Coronary artery (tissue), 2 donors: ENCODE results near the gene ARL5C.

Experiments
- DNase-seq: peaks from one replicate; pipeline ENCODE4 v3.0.0-alpha.2; 2017; ENCODE audit warnings: low spot score
- H3K27ac ChIP-seq, 2 donors: fragments of 200-600 bp; sonication (generic); one replicate each; pipeline ENCODE4 v1.5.1; 2016 to 2019
- H3K4me3 ChIP-seq: fragments of 200-600 bp; sonication (generic); 2 replicates; pipeline ENCODE4 v1.5.1; 2016; ENCODE audit warnings: mild to moderate bottlenecking, moderate library complexity
- TF ChIP-seq, protein P1 (sequence below): fragments of 200-600 bp; sonication (generic); IDR thresholded peaks from one replicate; pipeline ENCODE4 v1.5.1; 2019; ENCODE audit warnings: antibody characterized with exemption

The ARL5C gene

DNA sequence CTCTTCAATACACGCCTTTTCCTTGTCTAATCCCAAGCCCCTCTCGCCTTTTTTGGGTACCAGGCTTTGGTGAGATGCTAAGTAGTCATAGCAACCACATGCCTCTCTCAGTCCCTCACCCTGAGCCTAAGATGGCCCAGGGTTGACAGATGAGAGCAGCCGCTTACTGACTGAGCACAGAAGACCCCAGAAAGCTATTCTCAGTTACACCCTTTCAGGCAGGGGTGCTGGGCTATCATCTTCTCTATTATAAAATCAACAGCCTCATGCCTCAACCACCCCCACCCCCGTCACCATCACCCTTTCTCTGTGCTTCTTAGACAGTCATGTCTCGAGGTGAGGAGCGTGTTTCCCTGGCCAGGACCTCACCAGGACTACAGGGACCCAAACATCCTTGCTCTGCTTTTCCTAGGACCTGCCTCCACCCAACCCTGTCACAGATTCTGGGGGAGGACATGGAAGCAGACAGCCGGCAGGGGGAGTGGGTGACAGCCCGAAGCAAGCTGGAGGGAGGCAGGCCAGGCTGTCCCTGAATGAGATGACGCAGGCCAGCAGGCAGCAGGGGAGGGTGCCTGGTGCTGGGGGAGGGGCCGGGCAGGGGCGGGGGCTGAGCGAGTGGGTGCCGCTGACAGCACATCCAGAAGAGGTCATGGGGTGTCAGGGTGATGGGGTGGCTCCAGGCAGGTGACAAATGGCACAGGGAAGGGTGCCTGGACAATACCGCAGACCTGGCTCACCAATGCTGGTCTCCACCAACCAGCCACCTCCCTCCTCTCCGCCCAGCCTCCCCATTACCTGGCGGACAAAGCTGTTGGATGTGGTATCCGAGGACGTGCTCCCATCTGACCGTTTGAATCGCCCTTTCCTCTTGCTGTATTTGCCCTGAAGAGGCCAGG, 28.4 kb upstream of the ARL5C start:
- Histone ChIP-seq H3K4me3 (peak overlapping the region; percentile 97), H3K27ac (peak overlapping the region; percentile 92 to 99)

DNA sequence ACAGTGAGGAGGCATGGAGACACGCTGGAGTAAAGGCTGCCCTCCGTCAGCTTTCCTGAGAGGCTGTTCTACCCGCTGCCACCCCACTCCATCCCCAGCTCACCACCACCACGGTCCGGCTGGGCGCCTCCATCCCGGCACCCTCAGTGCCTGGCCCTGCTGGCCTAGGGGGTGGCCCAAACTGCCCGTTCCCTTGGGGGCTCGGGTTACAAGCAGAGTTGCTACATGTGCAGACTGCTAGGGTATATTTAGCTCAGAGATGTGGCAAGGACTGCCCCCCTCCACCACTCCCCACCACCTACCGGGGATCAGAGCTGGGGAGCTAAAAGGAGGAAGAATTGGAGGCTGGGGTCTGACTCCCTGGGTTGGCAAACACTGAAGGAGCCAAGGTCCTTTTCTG, 27.4 kb upstream of the ARL5C start:
- Histone ChIP-seq H3K4me3 (peak overlapping the region; percentile 16), H3K27ac (peak overlapping the region in 1 of 2 donors; percentile 99)
- no peak for DNase-seq
- TF ChIP-seq, protein P1, sequence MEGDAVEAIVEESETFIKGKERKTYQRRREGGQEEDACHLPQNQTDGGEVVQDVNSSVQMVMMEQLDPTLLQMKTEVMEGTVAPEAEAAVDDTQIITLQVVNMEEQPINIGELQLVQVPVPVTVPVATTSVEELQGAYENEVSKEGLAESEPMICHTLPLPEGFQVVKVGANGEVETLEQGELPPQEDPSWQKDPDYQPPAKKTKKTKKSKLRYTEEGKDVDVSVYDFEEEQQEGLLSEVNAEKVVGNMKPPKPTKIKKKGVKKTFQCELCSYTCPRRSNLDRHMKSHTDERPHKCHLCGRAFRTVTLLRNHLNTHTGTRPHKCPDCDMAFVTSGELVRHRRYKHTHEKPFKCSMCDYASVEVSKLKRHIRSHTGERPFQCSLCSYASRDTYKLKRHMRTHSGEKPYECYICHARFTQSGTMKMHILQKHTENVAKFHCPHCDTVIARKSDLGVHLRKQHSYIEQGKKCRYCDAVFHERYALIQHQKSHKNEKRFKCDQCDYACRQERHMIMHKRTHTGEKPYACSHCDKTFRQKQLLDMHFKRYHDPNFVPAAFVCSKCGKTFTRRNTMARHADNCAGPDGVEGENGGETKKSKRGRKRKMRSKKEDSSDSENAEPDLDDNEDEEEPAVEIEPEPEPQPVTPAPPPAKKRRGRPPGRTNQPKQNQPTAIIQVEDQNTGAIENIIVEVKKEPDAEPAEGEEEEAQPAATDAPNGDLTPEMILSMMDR = no peak

More for the DNA sequence above, 28.4 kb upstream of the ARL5C start:
- peak; percentile 90 for DNase-seq
- TF ChIP-seq, protein P1 = peak; percentile 45

DNA sequence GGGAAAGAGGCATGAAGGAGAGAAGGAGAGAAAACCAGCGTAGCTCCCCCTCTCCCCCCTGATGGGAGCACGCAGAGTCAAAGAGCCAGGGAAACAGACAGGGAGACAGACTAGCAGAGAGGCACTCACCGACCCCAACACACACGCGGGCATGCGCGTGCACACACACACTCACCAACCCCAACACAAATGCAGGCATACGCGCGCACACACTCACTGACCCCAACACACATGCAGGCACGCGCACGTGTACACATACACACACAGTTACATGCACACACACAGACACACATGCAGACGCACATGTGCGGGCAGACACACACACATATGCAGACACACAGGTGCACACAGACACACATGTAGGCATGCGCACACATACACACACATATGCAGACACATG, 26.9 kb upstream of the ARL5C start:
- Histone ChIP-seq H3K27ac (no peak overlapping the region), H3K4me3 (peak overlapping the region; percentile 16)
- TF ChIP-seq, protein P1 = no peak
- no peak for DNase-seq

DNA sequence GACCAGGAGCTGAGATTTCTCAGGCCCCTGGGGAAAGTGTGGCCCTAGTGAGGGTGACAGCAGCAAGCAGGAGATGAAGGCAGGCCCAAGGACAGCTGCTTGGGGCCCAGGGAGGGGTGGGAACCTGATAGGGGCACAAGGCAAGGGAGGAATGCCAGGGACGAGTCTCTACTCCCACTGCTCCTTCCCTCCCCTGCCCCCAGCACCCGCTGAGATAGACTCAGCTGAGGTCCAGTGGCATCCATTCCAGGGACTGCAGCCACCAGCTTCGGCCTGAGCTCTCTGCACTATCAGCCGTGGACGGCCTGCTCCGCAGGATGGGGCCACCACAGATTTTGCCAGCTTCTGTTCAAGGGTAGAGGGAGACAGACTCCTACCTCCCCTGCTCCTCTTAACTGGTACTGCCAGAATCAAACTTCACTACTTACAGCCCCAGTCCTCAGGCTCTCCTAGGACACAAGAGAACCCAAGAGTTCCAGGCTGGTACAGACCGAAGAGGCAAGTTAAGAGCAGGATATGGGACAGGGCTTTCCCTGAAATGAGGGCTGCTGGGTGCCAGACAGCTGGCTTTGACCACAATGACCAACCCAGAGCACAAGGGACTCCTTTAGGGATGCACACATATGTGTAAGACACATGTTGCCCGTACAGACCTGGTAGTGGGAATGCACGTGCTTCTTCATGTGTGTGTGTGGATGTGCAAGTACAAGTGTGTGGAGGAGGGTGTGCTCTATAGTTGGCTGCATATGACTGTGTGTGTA, 26.0 kb upstream of the ARL5C start:
- no peak overlapping the region for H3K27ac ChIP-seq
- TF ChIP-seq, protein P1 = no peak
- DNase-seq = no peak
- no peak overlapping the region for H3K4me3 ChIP-seq

- H3K27ac ChIP-seq = no peak overlapping the region
Observed at GRCh38 chr17:39187152-39187830, 21.3 kb upstream of the ARL5C start.

GRCh38 chr17:39186481-39187002, 20.6 kb upstream of the ARL5C start:
- Histone ChIP-seq H3K4me3 (no peak overlapping the region), H3K27ac (no peak overlapping the region)
- TF ChIP-seq, protein P1 = no peak
- no peak for DNase-seq

More at GRCh38 chr17:39187152-39187830, 21.3 kb upstream of the ARL5C start:
- no peak overlapping the region for H3K4me3 ChIP-seq
- no peak for DNase-seq
- TF ChIP-seq, protein P1 = no peak
